K562 (cell line): ENCODE measurements around the gene KPTN. TPM values are rescaled to one million over a fixed set of nuclear protein-coding genes. Genes with fewer than 3 reads are reported as not detected.

Experiments used
- ATAC-seq: fragments of 200-7000 bp; cut with Tn5 transposase; 3 replicates; pipeline ENCODE4 v1.9.1; 2020; ENCODE audit warnings: moderate library complexity
- BruUV-seq: library from RNA; stranded (reverse); fragments of 400-500 nt; replicated peaks from 2 replicates; lab custom pipeline; 2021; lab: Mats Ljungman, UMichigan
- CTCF ChIA-PET: fragments of 300-600 bp; formaldehyde crosslinking; extraction: SDS; loops from one replicate; lab custom pipeline; 2021; ENCODE audit warnings: low intra/inter-chr PET ratio; lab: Yijun Ruan, JAX
- POLR2A ChIA-PET: fragments of 300-600, 350-650 bp; sonication (Branson Sonifier 250); formaldehyde crosslinking; extraction: SDS; loops from one replicate; lab custom pipeline; 2021; ENCODE audit warnings: antibody characterized with exemption, inconsistent platforms; lab: Yijun Ruan, JAX
- DNase-seq, 4 experiments: peaks; one replicate each; pipeline versions ENCODE4 v3.0.0 to v3.0.0-alpha.2; 2011 to 2018; ENCODE audit warnings: low spot score in 3 of 4, mixed read lengths in 3 of 4; ENCODE audit errors: extremely low read depth in 1 of 4
- FAIRE-seq: peaks from 2 replicates; lab custom pipeline; 2011; peaks lifted over from hg19 to GRCh38; lab: Jason Lieb, UNC
- H2AFZ ChIP-seq: 2 replicates; pipeline ENCODE4 v1.6.0; 2011; ENCODE audit warnings: low read depth, low read length, control low read depth, inconsistent platforms
- H3K27ac ChIP-seq: fragments of 200-600 bp; 3 replicates; pipeline ENCODE4 v1.8.0; 2011; ENCODE audit warnings: low read depth, mild to moderate bottlenecking, control low read depth, inconsistent platforms, low read length, moderate library complexity, mixed read lengths; ENCODE audit errors: extremely low read depth
- H3K27me3 ChIP-seq, 2 experiments: fragments of 300-600 bp in 1 of 2; 2 replicates in 1 of 2; 3 replicates in 1 of 2; pipeline versions ENCODE4 v1.6.0 to v1.8.0; 2011; ENCODE audit warnings: inconsistent platforms in 2 of 2, low read length in 2 of 2, mild to moderate bottlenecking in 1 of 2, mixed read lengths in 1 of 2, moderate library complexity in 1 of 2; ENCODE audit not compliant: control insufficient read depth in 2 of 2, insufficient read depth in 2 of 2
- H3K36me3 ChIP-seq: fragments of 300-600 bp; 3 replicates; pipeline ENCODE4 v1.8.0; 2011; ENCODE audit warnings: mild to moderate bottlenecking, low read length, inconsistent platforms; ENCODE audit not compliant: control insufficient read depth, insufficient read depth
- H3K4me1 ChIP-seq, 2 experiments: fragments of 200-600 bp in 1 of 2; replicated peaks in 1 of 2; 2 replicates in 1 of 2; 3 replicates in 1 of 2; pipeline versions ENCODE4 v1.5.1 to v1.8.0; 2011; ENCODE audit warnings: inconsistent platforms in 2 of 2, low read length in 2 of 2, mild to moderate bottlenecking in 1 of 2, mixed read lengths in 1 of 2, moderate library complexity in 1 of 2; ENCODE audit not compliant: control insufficient read depth in 2 of 2, insufficient read depth in 2 of 2
- H3K4me2 ChIP-seq: 2 replicates; pipeline ENCODE4 v1.6.1; 2011; ENCODE audit warnings: low read length, control low read depth, inconsistent platforms, mixed read lengths; ENCODE audit not compliant: insufficient read depth
- H3K4me3 ChIP-seq: fragments of 200-600 bp; sonication (generic), shearing (Covaris generic); 2 replicates; pipeline ENCODE4 v1.5.1; 2016; ENCODE audit warnings: control low read depth, inconsistent platforms
- H3K79me2 ChIP-seq: fragments of 200-600 bp; 3 replicates; pipeline ENCODE4 v1.8.0; 2011; ENCODE audit warnings: low read length, inconsistent platforms; ENCODE audit not compliant: control insufficient read depth, insufficient read depth
- H3K9ac ChIP-seq, 2 experiments: 2 replicates each; pipeline versions ENCODE4 v1.6.0 to v1.6.1; 2011; ENCODE audit warnings: low read depth in 2 of 2, low read length in 2 of 2, control low read depth in 1 of 2, inconsistent platforms in 1 of 2, mild to moderate bottlenecking in 1 of 2, mixed read lengths in 1 of 2; ENCODE audit not compliant: insufficient read depth in 1 of 2
- H3K9me1 ChIP-seq: one replicate; pipeline ENCODE4 v1.6.0; 2011; ENCODE audit warnings: inconsistent platforms, mild to moderate bottlenecking, low read length, moderate library complexity; ENCODE audit not compliant: control insufficient read depth, insufficient read depth
- H3K9me3 ChIP-seq: replicated peaks from 2 replicates; pipeline ENCODE4 v1.5.1; 2011; ENCODE audit warnings: low read depth, low read length, inconsistent platforms; ENCODE audit not compliant: control insufficient read depth, insufficient read depth
- H4K20me1 ChIP-seq: replicated peaks from 2 replicates; pipeline ENCODE4 v1.6.1; 2011; ENCODE audit warnings: low read length, inconsistent platforms, mixed read lengths; ENCODE audit not compliant: control insufficient read depth, insufficient read depth
- ATF2 ChIP-seq: sonication (generic); formaldehyde crosslinking; IDR thresholded peaks from 2 replicates; pipeline ENCODE4 v1.8.1; 2022; ENCODE audit warnings: missing genetic modification reagents
- GABPB2 ChIP-seq: fragments of 250-450 bp; sonication (Bioruptor Pico); conservative IDR thresholded peaks from 2 replicates; pipeline ENCODE4 v1.5.1; 2021; ENCODE audit warnings: mild to moderate bottlenecking
- KLF10 ChIP-seq: fragments of 250-450 bp; sonication (Bioruptor Pico); IDR thresholded peaks from 2 replicates; pipeline ENCODE4 v1.6.1; 2021; ENCODE audit warnings: matching md5 sums
- MIER1 ChIP-seq: fragments of 450-650 bp; IDR thresholded peaks from 2 replicates; pipeline ENCODE4 v1.6.1; 2016; ENCODE audit warnings: antibody characterized with exemption, mild to moderate bottlenecking, low read depth
- OTX1 ChIP-seq: fragments of 450-650 bp; formaldehyde crosslinking; IDR thresholded peaks from 2 replicates; pipeline ENCODE4 v1.4.0; 2022; ENCODE audit warnings: mild to moderate bottlenecking
- PCBP1 ChIP-seq: fragments of 200-400 bp; formaldehyde crosslinking; IDR thresholded peaks from 2 replicates; pipeline ENCODE4 v1.6.1; 2018; ENCODE audit warnings: mild to moderate bottlenecking, low read depth, low read length; ENCODE audit not compliant: poor library complexity, severe bottlenecking
- RBFOX2 ChIP-seq: fragments of 200-400 bp; formaldehyde crosslinking; IDR thresholded peaks from 2 replicates; pipeline ENCODE4 v1.6.1; 2017; ENCODE audit warnings: low read depth, mild to moderate bottlenecking, low read length, moderate library complexity
- RREB1 ChIP-seq: fragments of 250-450 bp; sonication (Bioruptor Pico); IDR thresholded peaks from 2 replicates; pipeline ENCODE4 v1.4.0; 2020
- SAP30 ChIP-seq: fragments of 200-600 bp; sonication (generic); IDR thresholded peaks from 2 replicates; pipeline ENCODE4 v1.6.1; 2012; ENCODE audit warnings: borderline replicate concordance, low read depth, mild to moderate bottlenecking, moderate library complexity, low read length, control low read depth, inconsistent platforms; ENCODE audit not compliant: insufficient read depth, poor library complexity, severe bottlenecking
- THRA ChIP-seq: fragments of 450-650 bp; IDR thresholded peaks from 2 replicates; pipeline ENCODE4 v1.6.1; 2017; ENCODE audit warnings: mild to moderate bottlenecking, moderate library complexity
- ZBED1 ChIP-seq: IDR thresholded peaks from 2 replicates; pipeline ENCODE4 v1.6.1; 2014
- WGBS: fragments of 100-300 bp; shearing (Covaris generic); methylation state at CpG from one replicate; pipeline ENCODE4 v1.1.6; 2016; ENCODE audit warnings: low coverage, mixed read lengths; ENCODE audit not compliant: insufficient coverage; ENCODE audit errors: missing lambda C conversion rate; 5-methylcytosine and 5-hydroxymethylcytosine counted together
- in situ Hi-C: fragments of 300-500 bp; cut with MboI; formaldehyde crosslinking; loops from 4 replicates; pipeline ENCODE4 v1.15.0; 2018; ENCODE audit warnings: inconsistent platforms, mixed read lengths
- intact Hi-C: fragments of 100-400 bp; cut with micrococcal nuclease; formaldehyde crosslinking; loops from 2 replicates; pipeline ENCODE4 v1.14.2; 2022
- polyA plus RNA-seq, 8 experiments: library from polyadenylated mRNA; depleted of rRNA in 4 of 8; stranded (reverse) in 5 of 8; unstranded in 3 of 8; fragments of >200 nt; fragmentation: Nextera tagmentation in 2 of 8; fragmentation: Illumina TruSeq in 1 of 8; extraction: Ambion mirVana in 2 of 8; extraction: Trizol in 1 of 8; gene quantifications; 2 replicates each; pipeline versions ENCODE4 v1.2.1 to v1.2.3, GENCODE V29; 2011 to 2014; ENCODE audit warnings: inconsistent platforms in 1 of 8, missing spikeins in 1 of 8
- total RNA-seq, 7 experiments: library from RNA; depleted of rRNA in 6 of 7; stranded (reverse); fragments of >200 nt in 6 of 7; fragmentation: Illumina TruSeq in 2 of 7; extraction: Trizol in 2 of 7; gene quantifications; 2 replicates each; pipeline versions ENCODE4 v1.2.1 to v1.2.3, GENCODE V29; 2011 to 2021; ENCODE audit warnings: low replicate concordance in 1 of 7

KPTN gene
- total and polyA plus RNA-seq, 9 of the 15 experiments (the other 6 are each of a cell fraction or from before 2014, with no cell fraction given) = 0.56 to 18.2 (median 8.5) TPM

GRCh38 chr19:47469363-47469700 is 14.7 kb downstream of the KPTN start:
- in situ Hi-C loops = no loop called here
- POLR2A ChIA-PET = interaction anchor here (1.0 kb wide), 1 partner anchor 12 kb away, joined by 3 read pairs; no protein-coding TSS in a partner anchor
- CTCF ChIA-PET = interaction anchor here (0.6 kb wide), 1 partner anchor 9 kb away, joined by 3 read pairs; no protein-coding TSS in a partner anchor
- Histone ChIP-seq H3K9ac (no peak overlapping the region), H3K9me3 (no peaks in the 10 kb centered on the region), H3K4me3 (no peak overlapping the region), H3K27ac (no peak overlapping the region), H3K4me2 (no peak overlapping the region), H4K20me1 (peaks cover 18% of the 10 kb centered on the region; the same call in 1 of the 2 replicates), H2AFZ (no peak overlapping the region), H3K4me1 (peaks cover 6 to 45% of the 10 kb centered on the region in 2 experiments), H3K27me3 (peaks cover 26 to 53% of the 10 kb centered on the region in 2 experiments), H3K36me3 (no peaks in the 10 kb centered on the region), H3K79me2 (no peaks in the 10 kb centered on the region), H3K9me1 (no peaks in the 10 kb centered on the region)
- no peak for FAIRE-seq
- intact Hi-C loops = no loop called here
- whole genome bisulfite sequencing = 3% methylated on average over 5 of the region's 6 CpGs
- no peak for ATAC-seq
- no peak for TF ChIP-seq SAP30
- TF ChIP-seq OTX1 (CRISPR knock-in tag) = no peak
- TF ChIP-seq ATF2 (CRISPR knock-in tag) = no peak
- TF ChIP-seq ZBED1 = no peak
- no peak for TF ChIP-seq RBFOX2
- no peak for TF ChIP-seq THRA
- no peak for TF ChIP-seq KLF10
- no peak for TF ChIP-seq MIER1
- no peak for TF ChIP-seq PCBP1
- no peak for TF ChIP-seq RREB1
- no peak for TF ChIP-seq GABPB2 (CRISPR knock-in tag)
- no peak for DNase-seq
- no TSS peak for BruUV-seq
